Measurements from ENCODE around the gene MTRF1L.

GRCh38 chr6:152950240-152950639, 52.3 kb downstream of the MTRF1L start:
- TF ChIP-seq ZFP37 (CRISPR knock-in tag; IDR thresholded peaks at IDR 0.05; ENCODE audit: borderline replicate concordance): no peak
- TF ChIP-seq PAF1 (CRISPR knock-in tag; IDR thresholded peaks at IDR 0.05): no peak
- TF ChIP-seq EP300 (IDR thresholded peaks at IDR 0.05; ENCODE audit: low read depth in 2 of 2, low read length in 2 of 2): no peak
- TF ChIP-seq EP300 (CRISPR knock-in tag; IDR thresholded peaks at IDR 0.05; ENCODE audit: borderline replicate concordance): no peak
- TF ChIP-seq SMARCE1 (IDR thresholded peaks at IDR 0.05; ENCODE audit: borderline replicate concordance): no peak
- TF ChIP-seq FOXK2 (IDR thresholded peaks at IDR 0.05): no peak
- no peak for TF ChIP-seq HNRNPK (IDR thresholded peaks at IDR 0.05; ENCODE audit: low read depth, low read length, poor library complexity, severe bottlenecking)
- TF ChIP-seq ZNF740 (CRISPR knock-in tag; IDR thresholded peaks at IDR 0.05): no peak
- no peak for TF ChIP-seq CTCF (CRISPR knock-in tag; IDR thresholded peaks at IDR 0.05)
- no peak for TF ChIP-seq POLR2AphosphoS5 (IDR thresholded peaks at IDR 0.05; ENCODE audit: low read depth, low read length)
- TF ChIP-seq HDAC1 (CRISPR knock-in tag; IDR thresholded peaks at IDR 0.05): no peak
- no peak for TF ChIP-seq FOSL1 (CRISPR knock-in tag; IDR thresholded peaks at IDR 0.05; ENCODE audit: borderline replicate concordance)
- no peak for TF ChIP-seq NFE2L2 (IDR thresholded peaks at IDR 0.05; ENCODE audit: low read length)

Data from HepG2 (cell line).